Neural progenitor cell (in vitro differentiated cells): ENCODE measurements around the gene PPP2R2B. TPM values are rescaled to one million over a fixed set of nuclear protein-coding genes. Genes with fewer than 3 reads are reported as not detected.

Source experiments
- DNase-seq: peaks from one replicate; pipeline ENCODE4 v3.0.0-alpha.2; 2016; ENCODE audit warnings: low spot score
- H2AFZ ChIP-seq: fragments of 200-600 bp; sonication (generic); replicated peaks from 2 replicates; pipeline ENCODE4 v1.6.1; 2016; ENCODE audit warnings: antibody characterized with exemption
- H3F3A ChIP-seq: fragments of 200-600 bp; sonication (generic); 2 replicates; pipeline ENCODE4 v1.6.1; 2016; ENCODE audit warnings: antibody characterized with exemption, low read depth
- H3K27ac ChIP-seq: fragments of 200-600 bp; sonication (generic); 2 replicates; pipeline ENCODE4 v1.5.1; 2016; ENCODE audit warnings: mild to moderate bottlenecking
- H3K27me3 ChIP-seq: fragments of 200-600 bp; sonication (generic); 2 replicates; pipeline ENCODE4 v1.6.1; 2016; ENCODE audit warnings: mild to moderate bottlenecking, moderate library complexity
- H3K36me3 ChIP-seq: fragments of 200-600 bp; sonication (generic); 2 replicates; pipeline ENCODE4 v1.5.1; 2016
- H3K4me1 ChIP-seq: fragments of 200-600 bp; sonication (generic); 2 replicates; pipeline ENCODE4 v1.6.1; 2016; ENCODE audit warnings: mixed run types
- H3K4me2 ChIP-seq: fragments of 200-600 bp; sonication (generic); 2 replicates; pipeline ENCODE4 v1.6.1; 2016
- H3K4me3 ChIP-seq: fragments of 200-600 bp; sonication (generic); 2 replicates; pipeline ENCODE4 v1.5.1; 2016
- H3K79me2 ChIP-seq: fragments of 200-600 bp; sonication (generic); 2 replicates; pipeline ENCODE4 v1.6.1; 2016; ENCODE audit warnings: low read depth
- H3K9ac ChIP-seq: fragments of 200-600 bp; sonication (generic); 2 replicates; pipeline ENCODE4 v1.6.1; 2016
- H3K9me3 ChIP-seq: fragments of 200-600 bp; sonication (generic); 2 replicates; pipeline ENCODE4 v1.5.1; 2016; ENCODE audit warnings: low read depth
- H4K20me1 ChIP-seq: fragments of 200-600 bp; sonication (generic); 2 replicates; pipeline ENCODE4 v1.6.1; 2016; ENCODE audit warnings: low read depth
- H3K27ac Mint-ChIP-seq: 3 replicates; pipeline ENCODE4 v1.8.0; 2021; ENCODE audit warnings: mixed read lengths
- H3K27me3 Mint-ChIP-seq: 2 replicates; pipeline ENCODE4 v1.8.0; 2022; ENCODE audit warnings: low read depth, mild to moderate bottlenecking, inconsistent platforms, moderate library complexity, mixed read lengths; ENCODE audit not compliant: insufficient read depth
- H3K36me3 Mint-ChIP-seq: 3 replicates; pipeline ENCODE4 v1.8.0; 2021; ENCODE audit warnings: mixed read lengths
- H3K4me1 Mint-ChIP-seq: 3 replicates; pipeline ENCODE4 v1.8.0; 2021; ENCODE audit warnings: mixed read lengths
- H3K4me3 Mint-ChIP-seq: 3 replicates; pipeline ENCODE4 v1.8.0; 2021; ENCODE audit warnings: mild to moderate bottlenecking, moderate library complexity, mixed read lengths
- H3K9me3 Mint-ChIP-seq: 3 replicates; pipeline ENCODE4 v1.8.0; 2020; ENCODE audit warnings: mixed read lengths
- CTCF ChIP-seq: fragments of 200-600 bp; sonication (generic); IDR thresholded peaks from 2 replicates; pipeline ENCODE4 v1.5.1; 2017; ENCODE audit warnings: antibody characterized with exemption, mild to moderate bottlenecking
- EZH2 ChIP-seq: fragments of 200-600 bp; sonication (generic); IDR thresholded peaks from 2 replicates; pipeline ENCODE4 v1.6.1; 2017; ENCODE audit warnings: antibody characterized with exemption, mild to moderate bottlenecking, moderate library complexity
- EZH2phosphoT487 ChIP-seq: fragments of 200-600 bp; sonication (generic); IDR thresholded peaks from 2 replicates; pipeline ENCODE4 v1.6.1; 2017; ENCODE audit warnings: antibody characterized with exemption
- total RNA-seq: library from RNA; depleted of rRNA; stranded (reverse); fragments of >200 nt; gene quantifications from 2 replicates; pipeline ENCODE4 v1.2.3, GENCODE V29; 2015; ENCODE audit warnings: low replicate concordance

PPP2R2B gene
- total RNA-seq, 1 donor from 2014 or later = 26.6 TPM

DNA sequence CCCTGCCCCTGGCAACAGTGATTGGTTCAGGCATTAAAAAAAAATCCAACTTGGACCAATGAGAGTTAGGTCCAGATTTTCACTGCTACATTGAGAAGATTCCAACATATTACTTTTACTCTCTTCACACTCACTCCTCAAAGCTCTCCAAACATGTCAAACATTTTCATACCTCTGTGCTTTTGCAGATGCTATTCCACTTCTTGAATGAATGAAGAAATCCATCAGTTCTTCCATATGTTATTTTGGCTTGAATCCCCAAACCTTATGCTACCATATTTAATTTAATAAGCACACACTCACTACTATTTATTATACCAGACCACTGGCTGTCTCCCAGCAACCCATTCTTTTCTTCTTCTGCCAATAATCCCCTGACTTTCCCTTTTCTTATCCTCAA lies 87.1 kb downstream of the PPP2R2B start:
- H4K20me1 ChIP-seq = no peaks in the 10 kb centered on the region
- H3K4me3 ChIP-seq = no peak overlapping the region
- H3K4me1 ChIP-seq = peaks cover 71% of the 10 kb centered on the region
- H3F3A ChIP-seq = peaks cover 49% of the 10 kb centered on the region
- H3K4me2 ChIP-seq = peak overlapping the region; percentile 7
- H3K27me3 Mint-ChIP-seq = peaks cover 2% of the 10 kb centered on the region
- TF ChIP-seq EZH2 (no peak), CTCF (no peak), EZH2phosphoT487 (no peak)
- no peak overlapping the region for H3K9ac ChIP-seq
- no peak overlapping the region for H3K4me3 Mint-ChIP-seq
- H3K9me3 ChIP-seq = no peaks in the 10 kb centered on the region
- H3K9me3 Mint-ChIP-seq = peaks cover 2% of the 10 kb centered on the region
- no peaks in the 10 kb centered on the region for H3K27me3 ChIP-seq
- no peak overlapping the region for H3K27ac Mint-ChIP-seq
- no peak for DNase-seq
- H2AFZ ChIP-seq = no peak overlapping the region
- H3K79me2 ChIP-seq = no peaks in the 10 kb centered on the region
- no peaks in the 10 kb centered on the region for H3K36me3 Mint-ChIP-seq
- H3K36me3 ChIP-seq = no peaks in the 10 kb centered on the region
- peaks cover 36% of the 10 kb centered on the region for H3K4me1 Mint-ChIP-seq
- H3K27ac ChIP-seq = peak overlapping the region; percentile 93

DNA sequence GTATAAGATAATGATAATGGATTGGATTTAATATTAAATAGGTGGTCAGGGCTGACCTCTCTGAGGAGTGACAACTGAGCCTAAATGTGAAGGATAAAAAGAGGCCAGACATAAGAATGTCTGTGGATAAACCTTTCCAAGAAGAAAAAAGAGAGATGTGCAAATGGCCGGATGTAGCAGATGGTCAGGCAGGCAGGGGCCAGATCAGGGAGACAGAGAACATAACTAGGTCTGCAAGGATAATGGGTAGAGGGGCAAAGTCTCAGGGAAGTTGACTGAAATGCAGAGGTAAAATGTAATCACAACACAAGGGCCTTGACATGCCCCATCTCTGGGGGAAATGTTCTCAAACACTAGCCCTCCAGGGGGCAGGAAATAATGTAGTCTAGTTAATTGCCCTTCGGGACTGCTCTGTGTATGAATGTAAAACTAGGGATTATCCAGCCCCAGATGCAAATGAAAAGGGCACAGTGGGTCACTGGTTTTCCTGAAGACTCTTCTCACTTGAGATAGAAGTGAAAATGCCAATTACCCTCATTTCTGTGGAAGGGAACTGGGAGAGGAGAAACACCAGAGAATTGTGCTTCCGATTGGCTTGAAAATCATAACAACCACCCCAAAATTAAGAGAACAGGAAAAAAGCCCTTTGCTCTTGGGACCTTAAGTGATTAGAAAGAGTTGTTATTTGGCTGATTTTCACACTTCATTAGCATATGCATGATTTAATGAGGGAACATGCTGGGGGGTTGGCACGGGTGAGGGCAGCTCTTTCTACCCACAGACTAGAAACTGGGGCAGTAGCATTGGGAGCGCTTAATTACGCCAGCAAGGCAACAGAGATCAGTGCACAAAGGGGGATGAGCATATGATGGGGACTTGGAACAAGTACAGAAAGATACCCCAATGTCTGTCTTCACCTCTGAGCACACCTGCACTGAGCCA lies 88.6 kb downstream of the PPP2R2B start:
- H3K9ac ChIP-seq = no peak overlapping the region
- TF ChIP-seq CTCF = no peak
- H3F3A ChIP-seq = peaks cover 42% of the 10 kb centered on the region
- no peak overlapping the region for H2AFZ ChIP-seq
- peak overlapping the region; percentile 19 for H3K27ac Mint-ChIP-seq
- H3K27me3 ChIP-seq = no peaks in the 10 kb centered on the region
- peaks cover 2% of the 10 kb centered on the region for H3K27me3 Mint-ChIP-seq
- peaks cover 2% of the 10 kb centered on the region for H3K9me3 Mint-ChIP-seq
- DNase-seq = peak; percentile 85
- H3K36me3 ChIP-seq = no peaks in the 10 kb centered on the region
- peak overlapping the region; percentile 19 for H3K4me3 ChIP-seq
- H3K27ac ChIP-seq = peak overlapping the region; percentile 93
- H3K4me3 Mint-ChIP-seq = no peak overlapping the region
- no peaks in the 10 kb centered on the region for H3K9me3 ChIP-seq
- no peaks in the 10 kb centered on the region for H3K79me2 ChIP-seq
- peaks cover 33% of the 10 kb centered on the region for H3K4me1 Mint-ChIP-seq
- no peaks in the 10 kb centered on the region for H4K20me1 ChIP-seq
- H3K36me3 Mint-ChIP-seq = no peaks in the 10 kb centered on the region
- peaks cover 56% of the 10 kb centered on the region for H3K4me1 ChIP-seq
- peak overlapping the region; percentile 73 for H3K4me2 ChIP-seq

GRCh38 chr5:146788898-146789297 lies 89.7 kb downstream of the PPP2R2B start:
- Histone ChIP-seq H3K79me2 (no peaks in the 10 kb centered on the region), H3K4me2 (peak overlapping the region; percentile 73), H3K4me1 (peaks cover 54% of the 10 kb centered on the region), H3K9me3 (no peaks in the 10 kb centered on the region), H3K36me3 (no peaks in the 10 kb centered on the region), H4K20me1 (no peaks in the 10 kb centered on the region), H3K27ac (peak overlapping the region; percentile 93), H3F3A (peaks cover 42% of the 10 kb centered on the region), H3K9ac (no peak overlapping the region), H3K27me3 (no peaks in the 10 kb centered on the region), H3K4me3 (peak overlapping the region; percentile 19), H2AFZ (no peak overlapping the region)
- peaks cover 33% of the 10 kb centered on the region for H3K4me1 Mint-ChIP-seq
- H3K9me3 Mint-ChIP-seq = peaks cover 2% of the 10 kb centered on the region
- H3K4me3 Mint-ChIP-seq = peak overlapping the region; percentile 71
- peak; percentile 85 for DNase-seq
- peaks cover 2% of the 10 kb centered on the region for H3K27me3 Mint-ChIP-seq
- TF ChIP-seq CTCF (no peak), EZH2phosphoT487 (no peak), EZH2 (no peak)
- peak overlapping the region; percentile 75 for H3K27ac Mint-ChIP-seq
- no peaks in the 10 kb centered on the region for H3K36me3 Mint-ChIP-seq
